ENCODE measurements around the gene MRM1.
A peak's percentile ranks its signal among the peaks of the same experiment; 100 is the strongest.
"Not testable (repeated sequence)": the region's sequence is repeated elsewhere in the genome, so short reads cannot be mapped to it uniquely, and the experiment has no call there.

Gene MRM1

DNA sequence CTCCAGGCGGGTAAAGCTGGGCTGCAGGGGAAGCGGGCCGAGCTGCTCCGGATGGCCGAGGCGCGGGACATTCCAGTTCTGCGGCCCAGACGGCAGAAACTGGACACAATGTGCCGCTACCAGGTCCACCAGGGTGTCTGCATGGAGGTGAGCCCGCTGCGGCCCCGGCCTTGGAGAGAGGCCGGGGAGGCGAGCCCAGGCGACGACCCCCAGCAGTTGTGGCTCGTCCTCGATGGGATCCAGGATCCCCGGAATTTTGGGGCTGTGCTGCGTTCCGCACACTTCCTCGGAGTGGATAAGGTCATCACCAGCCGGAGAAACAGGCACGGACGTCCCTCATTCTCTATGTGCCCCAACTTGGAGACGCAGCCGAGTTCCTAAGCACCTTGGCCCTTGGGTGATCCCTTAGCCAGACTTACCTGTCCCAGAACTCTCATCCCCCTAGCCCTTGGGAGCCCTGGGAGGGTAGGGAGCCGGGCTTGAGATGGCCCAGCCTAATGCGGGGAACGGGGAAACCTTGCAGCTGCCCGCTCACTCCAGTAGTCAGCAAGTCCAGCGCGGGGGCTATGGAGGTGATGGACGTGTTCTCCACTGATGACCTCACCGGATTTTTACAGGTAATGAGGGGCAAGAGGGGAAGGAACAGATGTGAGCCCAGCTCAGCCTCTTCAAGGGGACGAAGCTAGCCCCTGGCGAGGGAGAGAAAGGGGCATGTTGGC is 806 bp downstream of the MRM1 start:
- no peak for DNase-seq

DNA sequence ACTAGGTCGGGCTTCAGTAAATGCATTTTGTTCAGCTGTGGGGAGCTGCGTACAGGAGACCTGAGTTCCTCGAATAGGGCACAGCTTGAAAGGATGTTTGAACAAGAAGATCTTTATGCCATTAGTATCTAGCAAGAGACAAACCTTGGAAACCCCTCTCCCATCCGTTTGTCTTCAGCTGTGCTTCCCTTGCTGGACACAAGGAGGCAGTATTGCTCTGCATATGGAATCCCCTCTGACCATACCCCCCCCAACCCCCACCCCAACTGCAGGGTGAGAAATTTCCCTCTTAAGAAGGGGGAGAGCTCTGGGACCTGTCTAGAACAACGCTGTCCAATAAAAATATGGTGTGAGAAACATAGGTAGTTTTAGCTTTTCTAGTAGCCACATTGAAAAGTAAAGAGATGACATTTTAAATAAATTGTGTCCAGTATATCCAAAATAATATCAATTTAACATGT is 1.6 kb downstream of the MRM1 start:
- DNase-seq: peak; percentile 17

DNA sequence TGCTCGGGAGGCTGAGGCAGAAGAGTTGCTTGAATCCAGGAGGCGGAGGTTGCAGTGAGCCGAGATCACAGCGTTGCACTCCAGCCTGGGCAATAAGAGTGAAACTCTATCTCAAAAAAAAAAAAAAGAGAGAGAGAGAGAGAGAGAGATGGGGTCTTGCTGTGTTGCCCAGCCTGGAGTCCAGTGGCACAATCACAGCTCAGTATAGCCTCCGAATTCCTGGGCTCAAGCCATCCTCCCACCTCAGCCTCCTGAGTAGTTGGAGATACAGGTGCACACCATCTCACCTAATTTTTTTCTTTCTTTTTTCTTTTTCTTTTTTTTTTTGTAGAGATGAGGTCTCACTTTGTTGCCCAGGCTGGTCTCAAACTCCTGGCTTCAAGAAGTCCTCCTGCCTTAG is 3.6 kb downstream of the MRM1 start:
- not testable (repeated sequence) for DNase-seq

DNA sequence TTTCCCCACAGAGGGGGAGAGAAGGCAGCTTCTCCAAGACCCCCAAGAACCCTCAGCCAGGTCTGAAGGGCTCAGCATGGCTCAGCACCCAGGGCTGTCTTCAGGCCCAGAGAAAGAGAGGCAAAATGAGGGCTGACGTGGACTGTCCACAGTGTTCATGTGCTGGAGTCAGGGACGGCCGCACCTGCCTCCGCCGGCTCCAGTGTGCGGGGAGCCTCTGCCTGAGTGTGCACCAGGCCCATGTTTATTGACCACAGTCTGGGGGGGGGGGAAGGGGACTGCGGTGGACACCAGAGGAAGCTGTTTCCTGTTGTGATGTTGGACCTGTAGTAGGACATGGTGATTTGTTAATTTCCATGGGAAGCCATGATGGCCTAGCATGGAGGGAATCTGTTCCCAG is 6.9 kb downstream of the MRM1 start:
- no peak for DNase-seq

DNA sequence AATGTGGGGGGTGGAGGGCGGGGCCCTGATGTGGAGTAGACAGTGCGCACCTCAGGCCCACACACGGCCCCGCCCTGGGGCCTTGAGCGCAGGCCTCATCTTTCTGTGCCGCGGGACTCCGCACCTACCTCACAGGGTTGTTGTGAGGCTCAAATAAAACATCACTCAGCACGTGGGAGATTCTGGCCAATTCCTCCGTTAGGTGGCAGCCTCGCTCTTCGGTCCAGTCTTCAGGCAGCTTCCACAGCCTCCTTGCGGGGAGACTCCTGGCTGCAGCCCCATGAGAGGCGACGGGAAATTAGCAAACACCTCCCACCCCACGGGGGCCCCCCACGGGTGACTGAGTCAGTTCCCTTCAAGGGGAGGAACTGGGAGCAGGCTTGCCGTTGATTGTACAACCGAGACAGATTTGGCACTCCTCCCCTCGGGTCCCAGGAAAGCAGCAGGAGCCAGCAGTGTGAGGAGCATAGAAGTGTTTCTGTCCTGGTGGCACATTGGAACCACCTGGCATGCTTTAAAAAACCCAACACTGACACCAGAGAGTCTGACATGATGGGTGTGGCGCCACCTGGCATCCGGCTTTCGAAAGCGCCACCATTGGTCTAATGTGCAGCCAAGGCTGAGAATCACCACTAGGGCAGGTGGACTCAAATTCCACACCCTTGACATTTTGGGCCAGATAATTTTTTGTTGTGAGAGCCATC is 7.6 kb downstream of the MRM1 start:
- no peak for DNase-seq

DNA sequence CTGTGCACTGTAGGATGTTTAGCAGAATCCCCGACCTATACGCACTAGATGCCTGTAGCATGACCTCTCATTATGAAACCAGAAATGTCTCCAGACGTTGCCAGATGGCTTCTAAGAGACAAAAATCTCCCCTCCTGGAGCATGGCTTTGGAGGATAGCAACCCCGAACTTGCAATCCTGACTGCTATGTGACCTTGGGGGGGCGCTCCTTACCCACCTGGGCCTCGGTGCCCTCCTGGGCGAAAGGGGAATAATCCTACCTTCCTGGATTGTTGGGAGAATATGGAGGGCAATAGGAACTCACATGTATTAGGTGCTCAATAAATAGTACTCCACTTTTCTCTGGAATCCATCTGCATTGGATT is 8.1 kb downstream of the MRM1 start:
- no peak for DNase-seq

DNA sequence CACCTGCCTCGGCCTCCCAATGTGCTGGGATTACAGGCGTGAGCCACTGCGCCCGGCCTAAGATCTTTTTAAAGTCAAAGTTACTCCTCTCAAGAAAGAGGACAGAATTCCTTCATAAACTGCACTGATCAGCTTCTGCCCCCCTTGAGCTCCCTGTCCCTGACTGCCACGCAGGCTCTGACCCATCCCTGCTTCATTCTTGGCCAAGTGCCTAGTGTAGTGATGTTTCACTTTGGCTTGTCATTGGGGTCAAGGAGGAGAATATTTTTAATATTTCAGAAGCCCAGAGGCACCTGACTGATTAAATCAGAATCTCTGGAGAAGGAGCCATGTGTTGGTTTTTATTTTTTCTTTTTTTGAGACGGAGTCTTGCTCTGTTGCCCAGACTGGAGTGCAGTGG is 9.1 kb downstream of the MRM1 start:
- DNase-seq: no peak

DNA sequence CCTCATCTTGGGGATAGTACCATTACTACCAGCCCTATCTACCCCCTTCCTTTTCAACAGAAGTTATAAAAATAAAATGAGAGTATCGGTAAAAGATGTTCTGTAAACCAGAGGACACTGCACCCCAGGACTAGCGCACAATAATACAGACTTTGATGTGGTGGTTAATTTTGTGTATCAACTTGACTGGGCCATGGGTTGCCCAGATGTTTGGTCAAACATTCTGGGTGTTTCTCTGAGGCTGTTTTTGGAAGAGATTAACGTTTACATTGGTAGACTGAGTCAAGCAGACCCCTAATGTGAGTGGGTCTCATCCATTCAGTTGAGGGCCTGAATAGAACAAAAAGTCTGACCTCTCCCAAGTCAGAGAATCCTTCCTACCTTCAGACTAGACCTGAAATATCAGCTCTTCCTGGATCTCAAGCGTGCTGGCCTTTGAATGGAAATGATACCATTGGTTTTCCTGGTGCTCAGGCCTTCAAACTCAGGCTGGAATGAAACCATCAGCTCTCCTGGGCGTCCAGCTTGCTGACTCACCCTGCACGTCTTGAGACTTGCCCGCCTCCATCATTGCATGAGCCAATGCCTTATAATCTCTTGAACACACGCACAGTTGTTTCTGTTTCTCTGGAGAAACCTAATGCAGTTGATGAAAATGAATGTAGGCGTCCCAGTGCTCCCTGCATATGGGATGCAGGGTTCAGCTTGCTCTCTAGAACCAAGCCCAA is 10.1 kb downstream of the MRM1 start:
- no peak for DNase-seq

DNA sequence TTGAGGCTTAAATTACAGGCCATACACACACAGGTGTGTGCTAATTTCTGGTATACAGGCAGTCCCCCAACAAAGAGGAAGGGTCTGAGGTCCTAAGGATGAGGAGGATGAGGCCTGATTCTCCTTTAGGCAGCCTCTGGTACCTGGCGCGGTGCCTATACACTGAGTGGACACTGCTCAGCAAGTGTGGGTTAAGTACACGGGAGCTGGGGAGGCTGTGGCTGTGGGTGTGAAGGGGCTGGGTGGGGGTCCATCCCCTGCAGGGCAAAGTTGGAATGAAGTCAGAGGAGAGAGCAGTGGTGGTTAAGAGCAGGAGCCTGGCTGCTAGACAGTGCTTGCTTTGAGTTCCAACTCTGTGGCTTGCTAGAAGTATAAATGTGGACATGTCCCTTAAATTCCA is 10.9 kb downstream of the MRM1 start:
- DNase-seq: no peak

DNA sequence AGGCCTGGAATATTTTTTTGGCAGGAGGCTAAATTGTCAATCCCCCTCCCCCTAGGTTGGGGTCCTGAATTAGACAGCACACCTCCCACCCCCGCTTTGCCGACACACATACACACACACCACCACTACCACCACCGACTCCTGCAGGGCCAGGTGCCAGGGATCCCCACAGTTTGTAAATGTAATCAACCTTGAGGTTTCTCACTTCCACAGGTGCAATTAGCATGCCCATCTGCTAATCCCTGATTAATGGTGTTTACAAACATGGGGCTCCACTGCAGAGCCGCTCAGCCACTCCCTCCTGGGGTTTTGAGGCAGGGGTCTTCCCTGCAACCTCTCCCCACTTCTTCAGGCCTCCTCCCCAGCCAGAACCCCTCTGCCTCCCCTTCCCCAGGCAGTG is 11.8 kb downstream of the MRM1 start:
- no peak for DNase-seq

DNA sequence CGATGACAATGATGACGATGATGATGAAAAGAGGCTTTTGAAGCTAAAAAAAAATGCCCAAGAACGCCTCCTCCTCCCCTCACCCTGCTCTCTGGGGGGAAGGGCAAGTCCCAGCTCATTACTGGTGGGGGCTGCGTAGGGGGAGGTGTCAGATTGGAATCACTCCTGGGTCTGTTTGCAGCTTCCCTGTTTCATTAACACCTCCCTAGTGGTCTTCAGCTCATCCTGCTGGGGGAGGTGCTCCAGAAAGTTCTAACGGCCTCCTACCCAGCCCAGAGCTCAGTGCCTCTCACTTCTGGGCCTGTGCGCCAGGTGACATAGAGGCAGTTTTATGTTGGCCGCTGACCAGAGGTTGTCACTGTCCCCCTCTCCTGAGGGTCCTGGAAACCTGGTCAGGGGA is 12.7 kb downstream of the MRM1 start:
- no peak for DNase-seq

DNA sequence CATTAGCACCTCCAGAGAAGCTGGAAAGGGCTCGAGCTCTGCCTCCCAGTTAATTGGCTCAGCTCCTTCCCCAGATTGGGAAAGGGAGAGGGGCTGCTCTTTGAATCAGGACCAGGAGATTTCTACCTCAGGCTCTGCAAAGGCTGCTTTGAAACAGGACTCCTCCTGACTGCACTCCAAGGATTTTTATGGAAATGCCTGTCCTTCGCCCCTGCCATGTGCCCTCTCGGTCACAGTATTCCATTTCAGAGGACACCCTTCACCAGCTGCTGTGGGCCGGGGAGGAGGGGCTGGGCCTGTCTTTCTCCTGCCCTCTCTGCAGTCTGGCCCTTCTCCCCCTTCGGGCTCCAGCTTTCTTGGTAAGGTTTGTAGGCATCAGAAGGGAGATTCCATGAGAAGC is 13.6 kb downstream of the MRM1 start:
- DNase-seq: no peak

DNA sequence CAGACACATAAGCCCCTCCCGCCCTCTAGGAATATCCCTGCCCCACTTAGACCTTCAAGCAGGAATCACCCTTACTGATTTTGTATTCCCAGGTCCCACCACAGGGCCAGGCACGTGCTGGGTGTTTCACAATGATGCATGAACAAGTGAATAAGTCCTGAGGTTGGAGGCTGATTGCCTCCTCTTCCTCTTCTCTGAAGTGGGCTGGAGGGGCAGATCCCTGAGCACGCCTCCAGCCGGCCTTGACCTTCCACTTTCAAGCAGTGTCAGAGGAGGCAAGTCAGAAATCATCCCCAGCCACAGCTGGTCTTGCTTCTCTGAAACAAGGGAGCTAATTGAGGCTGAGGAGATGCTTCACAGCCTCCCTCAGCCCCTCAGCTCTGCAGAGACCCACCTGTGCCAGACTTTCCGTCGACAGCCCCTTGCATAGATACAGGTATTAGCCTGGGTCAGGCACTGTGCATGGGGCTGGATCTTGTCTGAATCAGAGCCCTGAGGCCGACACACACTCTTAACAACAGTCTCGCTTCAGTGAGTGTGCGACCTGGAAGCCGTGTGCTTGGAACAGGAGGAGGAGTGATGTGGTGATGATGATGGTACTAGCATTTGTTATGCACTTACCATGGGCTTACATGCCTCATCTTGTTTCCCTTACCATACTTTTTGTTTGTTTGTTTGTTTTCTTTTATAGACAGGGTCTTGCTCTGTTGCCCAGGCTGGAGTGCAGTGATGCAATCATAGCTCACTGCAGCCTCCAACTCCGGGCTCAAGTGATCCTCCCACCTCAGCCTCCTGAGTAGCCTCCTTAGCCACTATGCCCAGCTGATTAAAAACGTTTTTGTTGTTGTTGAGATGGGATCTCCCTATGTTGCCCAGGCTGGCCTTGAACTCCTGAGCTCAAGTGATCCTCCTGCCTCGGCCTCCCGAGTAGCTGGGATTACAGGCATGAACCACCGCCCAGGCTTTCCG is 15.0 kb downstream of the MRM1 start:
- no peak for DNase-seq

DNA sequence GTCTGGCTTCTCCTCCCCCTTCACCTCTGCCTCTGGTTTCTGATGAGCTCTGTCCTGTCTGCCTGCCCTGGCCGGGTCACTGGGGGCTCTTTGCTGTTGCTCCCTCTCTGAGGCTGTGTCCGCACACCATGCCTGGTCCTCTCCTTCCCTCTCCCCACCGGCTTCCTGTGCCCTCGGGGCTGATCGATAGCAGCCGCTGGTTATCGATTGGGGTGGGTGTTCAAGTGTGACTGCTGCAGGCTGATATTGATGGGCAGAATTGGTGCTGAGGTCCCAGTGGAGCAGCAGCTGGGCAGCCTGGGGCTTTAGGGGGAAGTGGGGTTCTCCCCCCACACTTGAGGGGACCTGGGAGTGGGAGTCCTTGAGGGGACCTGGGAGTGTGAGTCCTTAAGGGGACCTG is 16.4 kb downstream of the MRM1 start:
- no peak for DNase-seq

DNA sequence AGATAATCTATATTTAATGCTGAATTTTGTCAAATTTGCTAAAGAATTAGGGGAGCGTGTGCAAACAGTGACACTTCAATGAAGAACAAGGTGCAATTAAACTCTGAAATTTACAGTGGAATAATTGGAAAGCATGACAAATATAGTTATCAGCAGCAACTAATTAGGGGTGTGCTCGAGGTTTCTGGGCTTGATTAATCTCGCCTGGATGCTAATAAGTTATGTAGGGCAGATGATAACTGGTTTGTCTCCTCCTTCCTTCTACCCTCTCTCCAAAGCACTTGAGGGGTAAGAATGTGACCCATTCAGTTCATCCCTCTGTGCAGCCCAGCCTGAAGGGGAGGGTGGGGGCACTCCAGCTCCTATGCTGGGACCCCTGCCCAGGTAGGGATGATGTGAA is 21.9 kb downstream of the MRM1 start:
- no peak for DNase-seq

DNA sequence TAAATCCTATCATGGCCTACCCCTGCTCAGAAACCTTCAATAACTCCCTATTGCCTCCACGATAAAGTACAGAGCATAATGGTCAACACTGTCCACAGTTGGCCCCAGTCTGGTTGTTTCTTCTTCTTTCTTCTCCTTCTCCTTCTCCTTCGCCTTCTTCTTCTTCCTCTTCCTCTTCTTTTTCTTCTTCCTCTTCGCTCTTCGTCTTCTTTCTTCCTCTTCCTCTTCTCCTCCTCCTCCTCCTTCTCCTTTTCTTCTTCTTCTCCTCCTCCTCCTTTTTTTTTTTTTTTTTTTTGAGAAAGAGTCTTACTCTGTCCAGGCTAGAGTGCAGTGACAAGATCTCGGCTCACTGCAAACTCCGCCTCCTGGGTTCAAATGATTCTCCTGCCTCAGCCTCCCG is 23.8 kb downstream of the MRM1 start:
- no peak for DNase-seq

DNA sequence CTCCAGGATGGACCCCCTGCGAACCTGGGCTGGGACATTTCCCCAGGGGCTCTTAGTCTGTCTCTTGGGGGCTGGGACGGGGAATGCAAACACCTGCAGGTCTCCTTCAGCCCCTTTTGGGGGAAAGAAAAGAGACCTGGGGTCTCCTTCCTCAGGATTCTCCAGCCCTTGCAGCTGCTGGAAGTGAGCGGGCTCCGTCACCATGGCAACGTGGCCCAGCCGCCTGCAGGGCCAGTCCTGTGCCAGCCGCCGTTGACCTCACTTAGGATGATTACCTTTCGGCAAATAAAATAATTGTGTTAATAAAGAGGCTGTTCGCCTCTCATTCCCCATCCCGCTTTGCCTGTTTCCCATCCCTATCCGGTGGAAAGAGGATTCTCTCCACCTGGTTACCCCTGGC is 25.7 kb downstream of the MRM1 start:
- DNase-seq: no peak

DNA sequence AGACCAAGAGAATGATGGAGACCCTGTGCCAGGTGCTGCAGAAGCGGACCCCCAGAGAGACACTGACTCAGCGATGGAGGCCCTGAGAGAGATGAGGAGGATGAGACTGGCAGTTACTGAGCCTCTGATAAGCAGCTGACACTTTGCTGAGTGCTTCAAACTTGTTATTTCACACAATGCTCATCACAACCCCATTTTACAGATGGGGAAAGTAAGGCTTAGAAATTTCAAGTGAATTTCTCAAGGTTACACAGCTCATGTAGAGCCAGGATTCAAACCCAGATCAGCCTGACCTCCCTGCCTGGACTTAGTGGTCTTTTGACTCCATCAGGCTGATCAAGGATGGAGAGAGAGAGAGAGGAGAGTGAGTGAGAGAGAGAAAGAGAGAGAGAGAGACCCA is 27.2 kb downstream of the MRM1 start:
- DNase-seq: no peak

DNA sequence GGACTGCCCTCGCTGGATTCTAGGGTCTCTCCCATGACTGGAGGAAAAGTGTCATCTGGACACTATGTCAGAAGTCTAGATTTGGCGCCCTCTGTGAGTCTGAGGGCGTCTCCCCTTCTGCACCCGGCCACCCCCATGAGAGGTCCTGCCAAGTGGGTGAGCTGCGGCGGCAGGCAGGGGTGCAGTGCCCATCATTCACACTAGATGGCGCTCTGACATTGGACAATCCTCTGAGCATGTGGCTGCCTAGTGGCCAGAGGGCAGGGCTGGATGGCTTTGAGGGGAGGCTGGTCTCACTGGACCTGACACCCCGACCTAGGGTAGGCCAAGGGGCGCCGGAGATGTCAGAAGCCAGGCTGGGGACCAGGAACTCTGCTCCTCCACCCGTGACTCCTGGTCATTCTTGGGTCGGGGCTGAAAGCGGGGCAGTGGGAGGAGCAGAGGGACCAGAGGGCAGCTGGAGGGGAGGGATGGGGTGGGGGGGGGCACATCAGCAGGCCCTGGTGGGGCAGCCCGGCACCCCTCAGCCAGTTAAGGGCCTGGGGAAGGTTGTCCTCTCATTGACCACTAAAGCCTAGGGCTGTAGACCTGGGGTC is 28.0 kb downstream of the MRM1 start:
- no peak for DNase-seq

DNA sequence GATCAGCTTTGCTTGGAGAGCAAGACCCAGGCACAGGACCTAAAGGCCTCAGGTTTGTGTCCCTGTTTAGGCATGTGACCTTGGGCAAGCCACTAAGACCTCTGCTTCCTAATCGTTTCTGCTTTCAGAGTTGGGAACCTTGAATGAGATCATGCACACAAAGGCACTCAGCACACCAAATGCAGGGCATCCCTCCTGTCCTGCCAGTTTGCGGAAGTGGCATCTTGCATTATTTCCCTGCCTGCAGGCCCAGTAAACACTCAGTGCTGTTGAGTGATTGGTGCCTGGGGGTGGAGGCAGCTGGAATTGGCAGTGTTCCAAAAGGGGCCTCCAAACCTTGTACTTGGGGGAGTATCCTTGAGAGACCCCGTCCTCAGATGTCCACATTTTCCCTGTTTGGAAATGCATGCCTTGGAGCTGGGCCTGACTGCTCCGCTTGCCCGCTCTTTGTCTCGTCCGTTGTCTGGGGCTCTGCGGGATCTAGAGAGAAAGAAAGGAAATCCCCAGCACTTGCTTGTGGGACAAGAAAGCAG is 28.7 kb downstream of the MRM1 start:
- DNase-seq: no peak

DNA sequence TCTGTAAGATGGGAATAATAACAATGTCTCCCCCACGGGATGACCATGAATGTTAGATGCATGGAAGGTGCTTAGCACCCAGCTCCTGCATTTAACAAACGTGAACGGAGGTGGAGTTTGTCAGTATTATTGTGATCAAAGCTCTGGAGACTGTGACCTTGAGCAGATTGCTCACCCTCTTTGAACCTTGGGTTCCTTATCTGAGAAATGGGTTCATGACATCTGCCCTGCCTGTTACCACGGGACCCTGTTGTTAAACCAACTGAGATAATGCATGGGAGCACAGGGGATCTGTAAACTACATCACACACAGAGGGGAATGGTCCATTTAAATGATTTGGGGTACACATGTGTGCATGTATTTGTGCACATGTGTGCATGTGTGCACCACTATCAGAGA is 29.6 kb downstream of the MRM1 start:
- no peak for DNase-seq
